RWPE2 (cell line): ENCODE results near the gene GAREM1.

Experiments used
- ATAC-seq: fragments of 200-7000 bp; cut with Tn5 transposase; 3 replicates; pipeline ENCODE4 v1.9.1; 2021; ENCODE audit warnings: low read depth
- DNase-seq: peaks from one replicate; pipeline ENCODE4 v3.0.0-alpha.2; 2020; ENCODE audit warnings: low spot score
- H3K27ac ChIP-seq: fragments of 450-650 bp; 2 replicates; pipeline ENCODE4 v1.5.1; 2017; ENCODE audit warnings: mild to moderate bottlenecking; ENCODE audit not compliant: poor library complexity, severe bottlenecking
- H3K27me3 ChIP-seq: fragments of 250-450 bp; sonication (Bioruptor Pico); 2 replicates; pipeline ENCODE4 v1.5.1; 2021; ENCODE audit warnings: mild to moderate bottlenecking, moderate library complexity; ENCODE audit not compliant: insufficient read depth, poor library complexity, severe bottlenecking
- H3K36me3 ChIP-seq: fragments of 250-450 bp; sonication (Bioruptor Pico); 2 replicates; pipeline ENCODE4 v1.5.1; 2020; ENCODE audit warnings: low read depth, mild to moderate bottlenecking, moderate library complexity
- H3K4me1 ChIP-seq: fragments of 250-450 bp; sonication (Bioruptor Pico); 2 replicates; pipeline ENCODE4 v1.5.1; 2021; ENCODE audit warnings: mild to moderate bottlenecking, moderate library complexity; ENCODE audit not compliant: insufficient read depth, poor library complexity, severe bottlenecking
- H3K4me3 ChIP-seq: fragments of 250-450 bp; sonication (Bioruptor Pico); 2 replicates; pipeline ENCODE4 v1.5.1; 2021; ENCODE audit warnings: mild to moderate bottlenecking, moderate library complexity; ENCODE audit not compliant: severe bottlenecking
- H3K9me3 ChIP-seq: fragments of 250-450 bp; sonication (Bioruptor Pico); 2 replicates; pipeline ENCODE4 v1.5.1; 2021; ENCODE audit warnings: mild to moderate bottlenecking, moderate library complexity; ENCODE audit not compliant: severe bottlenecking
- CTCF ChIP-seq: fragments of 450-650 bp; IDR thresholded peaks from one replicate; pipeline ENCODE4 v1.5.1; 2017; ENCODE audit warnings: mild to moderate bottlenecking, moderate library complexity; ENCODE audit not compliant: poor library complexity, severe bottlenecking

Gene GAREM1

GRCh38 chr18:32360682-32361345 lies 109.9 kb downstream of the GAREM1 start:
- no peaks in the 10 kb centered on the region for H3K27me3 ChIP-seq
- ATAC-seq = no peak
- DNase-seq = no peak
- no peaks in the 10 kb centered on the region for H3K36me3 ChIP-seq
- no peak overlapping the region for H3K27ac ChIP-seq
- no peaks in the 10 kb centered on the region for H3K9me3 ChIP-seq
- H3K4me3 ChIP-seq = no peak overlapping the region
- H3K4me1 ChIP-seq = peaks cover 28% of the 10 kb centered on the region
- TF ChIP-seq CTCF = no peak

- no peak overlapping the region for H3K27ac ChIP-seq
- no peaks in the 10 kb centered on the region for H3K9me3 ChIP-seq
- H3K27me3 ChIP-seq = no peaks in the 10 kb centered on the region
- DNase-seq = no peak
- no peak for ATAC-seq
- no peaks in the 10 kb centered on the region for H3K36me3 ChIP-seq
- peaks cover 31% of the 10 kb centered on the region for H3K4me1 ChIP-seq
- no peak overlapping the region for H3K4me3 ChIP-seq
- TF ChIP-seq CTCF = no peak
Observed at GRCh38 chr18:32358529-32358928, 112.2 kb downstream of the GAREM1 start.

- DNase-seq (no peak), ATAC-seq (no peak)
- Histone ChIP-seq H3K27me3 (no peaks in the 10 kb centered on the region), H3K27ac (no peak overlapping the region), H3K9me3 (no peaks in the 10 kb centered on the region), H3K36me3 (no peaks in the 10 kb centered on the region), H3K4me3 (no peak overlapping the region), H3K4me1 (peaks cover 29% of the 10 kb centered on the region)
- TF ChIP-seq CTCF = no peak
Observed at GRCh38 chr18:32358075-32358474, 112.6 kb downstream of the GAREM1 start.

GRCh38 chr18:32355896-32356295 lies 114.8 kb downstream of the GAREM1 start:
- no peaks in the 10 kb centered on the region for H3K36me3 ChIP-seq
- no peaks in the 10 kb centered on the region for H3K27me3 ChIP-seq
- H3K9me3 ChIP-seq = no peaks in the 10 kb centered on the region
- H3K4me1 ChIP-seq = peaks cover 14% of the 10 kb centered on the region
- H3K27ac ChIP-seq = no peak overlapping the region
- TF ChIP-seq CTCF = no peak
- no peak overlapping the region for H3K4me3 ChIP-seq
- DNase-seq (no peak), ATAC-seq (no peak)

- Histone ChIP-seq H3K27ac (no peak overlapping the region), H3K36me3 (no peaks in the 10 kb centered on the region), H3K4me3 (no peak overlapping the region), H3K4me1 (peaks cover 26% of the 10 kb centered on the region), H3K27me3 (no peaks in the 10 kb centered on the region), H3K9me3 (no peaks in the 10 kb centered on the region)
- TF ChIP-seq CTCF = no peak
- no peak for ATAC-seq
- DNase-seq = no peak
Observed at GRCh38 chr18:32354518-32354917, 116.2 kb downstream of the GAREM1 start.
